ENCODE results near the gene COX7A2. TPM values are rescaled to one million over a fixed set of nuclear protein-coding genes. Genes with fewer than 3 reads are reported as not detected.

Gene COX7A2
- total and polyA plus RNA-seq, 2 of the 4 experiments (the other 2 are of a cell fraction), result 174 to 776 TPM

- TF ChIP-seq MAZ (IDR thresholded peaks at IDR 0.05; ENCODE audit: borderline replicate concordance, low read depth, low read length), result no peak
- TF ChIP-seq MXI1 (IDR thresholded peaks at IDR 0.05; ENCODE audit: borderline replicate concordance, low read depth, low read length), result peak; percentile 36; the same call in 1 of the 2 replicates
- no peak for TF ChIP-seq RFX5 (IDR thresholded peaks at IDR 0.05; ENCODE audit: low read depth, low read length)
Observed at GRCh38 chr6:75204217-75204958, 39.2 kb downstream of the COX7A2 start (continued).

GRCh38 chr6:75203721-75204120 lies 39.9 kb downstream of the COX7A2 start:
- Histone ChIP-seq H2AK5ac (ENCODE audit: low read depth, low read length) (peak overlapping the region; percentile 24), H2BK120ac (ENCODE audit: low read depth, low read length) (peak overlapping the region; percentile 70), H4K91ac (ENCODE audit: insufficient read depth, low read depth, low read length) (peak overlapping the region; percentile 27), H4K20me1 (ENCODE audit: insufficient read depth, low read length) (peaks cover 48% of the 10 kb centered on the region), H3K36me3 (ENCODE audit: control insufficient read depth, insufficient read depth, low read length) (peaks cover 7% of the 10 kb centered on the region), H3K23ac (ENCODE audit: low read depth, low read length) (peak overlapping the region; percentile 87), H3K4me1 (ENCODE audit: control insufficient read depth, insufficient read depth, low read length) (peaks cover 27% of the 10 kb centered on the region), H2AFZ (replicated peaks; ENCODE audit: low read length, poor library complexity) (no peak overlapping the region), H2BK20ac (ENCODE audit: low read depth, low read length) (peak overlapping the region; percentile 17; the same call in 1 of the 2 replicates), H3K18ac (ENCODE audit: low read depth, low read length) (peak overlapping the region; percentile 82), H4K8ac (ENCODE audit: low read depth in 2 of 2, low read length in 2 of 2) (peak overlapping the region; percentile 35 to 78; a peak in 3 of 4 replicates), H3K27me3 (ENCODE audit: control insufficient read depth, insufficient read depth, low read length) (no peaks in the 10 kb centered on the region), H3K56ac (ENCODE audit: extremely low read depth, insufficient read depth, low read length) (peak overlapping the region; percentile 83), H3K4me2 (ENCODE audit: low read depth, low read length) (peak overlapping the region; percentile 93), H2AK9ac (replicated peaks; ENCODE audit: low read depth, low read length, poor library complexity) (no peak overlapping the region), H3K4ac (ENCODE audit: low read depth, low read length) (peak overlapping the region; percentile 57), H3K9ac (ENCODE audit: low read depth, low read length) (peak overlapping the region; percentile 86), H2BK5ac (ENCODE audit: low read depth, low read length, poor library complexity, severe bottlenecking) (peak overlapping the region; percentile 87), H4K5ac (ENCODE audit: low read depth, low read length) (peak overlapping the region; percentile 41), H3K9me1 (ENCODE audit: insufficient read depth, low read length) (peaks cover 3% of the 10 kb centered on the region; the same call in 1 of the 2 replicates), H2BK15ac (ENCODE audit: low read depth, low read length) (peak overlapping the region; percentile 32; the same call in 2 of the 3 replicates), H3K14ac (replicated peaks; ENCODE audit: low read depth, low read length) (peak overlapping the region; percentile 83), H3K4me3 (ENCODE audit: insufficient read depth, low read depth, low read length) (peak overlapping the region; percentile 75), H3K79me1 (ENCODE audit: low read depth in 1 of 2, low read length in 2 of 2) (peaks cover 0 to 29% of the 10 kb centered on the region in 2 experiments; a peak in 2 of 4 replicates), H3K27ac (ENCODE audit: insufficient read depth, low read length) (peak overlapping the region; percentile 89), H3K9me3 (ENCODE audit: control insufficient read depth, insufficient read depth, low read length) (no peaks in the 10 kb centered on the region)
- in situ Hi-C loops (cut with MboI; ENCODE audit: low sequenced_read_pairs), result loop anchor here (10.0 kb wide), 1 partner anchor 789 kb away; no protein-coding TSS in a partner anchor
- no peak for TF ChIP-seq SMC3 (IDR thresholded peaks at IDR 0.05; ENCODE audit: low read depth, low read length)
- no peak for TF ChIP-seq USF2 (IDR thresholded peaks at IDR 0.05; ENCODE audit: low read depth, low read length)
- no peak for TF ChIP-seq CEBPB (IDR thresholded peaks at IDR 0.05; ENCODE audit: low read depth, low read length)
- no peak for TF ChIP-seq MAFK (IDR thresholded peaks at IDR 0.05; ENCODE audit: low read depth, low read length)
- TF ChIP-seq BHLHE40 (IDR thresholded peaks at IDR 0.05; ENCODE audit: low read depth, low read length), result no peak
- no peak for TF ChIP-seq MXI1 (IDR thresholded peaks at IDR 0.05; ENCODE audit: borderline replicate concordance, low read depth, low read length)
- no peak for TF ChIP-seq CHD1 (IDR thresholded peaks at IDR 0.05; ENCODE audit: low read depth, low read length)
- TF ChIP-seq MAZ (IDR thresholded peaks at IDR 0.05; ENCODE audit: borderline replicate concordance, low read depth, low read length), result no peak
- no peak for TF ChIP-seq CTCF (conservative IDR thresholded peaks at IDR 0.05; ENCODE audit: low read depth, low read length)
- CTCF ChIA-PET, result interaction anchor here (0.6 to 2.6 kb wide), 7 partner anchors 55 to 1116 kb away, joined by 3 to 9 read pairs (median 4); no protein-coding TSS in a partner anchor
- intact Hi-C loops (cut with micrococcal nuclease), result loop anchor here (1.0 to 10.0 kb wide), 4 partner anchors 109 to 1233 kb away; no protein-coding TSS in a partner anchor
- POLR2A ChIA-PET (ENCODE audit: unreplicated experiment), result interaction anchor here (1.4 kb wide), 1 partner anchor 1100 kb away, joined by 6 read pairs; no protein-coding TSS in a partner anchor
- ATAC-seq (ENCODE audit: low read depth) (no peak), DNase-seq (peak; percentile 36)
- dilution Hi-C loops (cut with HindIII; ENCODE audit: low sequenced_read_pairs, unreplicated experiment), result no loop called here
- no CpG with 5 or more reads among the region's 5 CpGs for WGBS, 2 experiments (ENCODE audit: extremely low coverage in 2 of 2, insufficient read length in 1 of 2)
- no TSS peak for BruUV-seq (replicated peaks)
